SK-N-SH (cell line): ENCODE data around the gene ASIP. TPM values are rescaled to one million over a fixed set of nuclear protein-coding genes. Genes with fewer than 3 reads are reported as not detected.

ENCODE experiments used
- CTCF ChIA-PET: fragments of 300-600, 350-600 bp; formaldehyde crosslinking; extraction: SDS; loops from one replicate; lab custom pipeline; 2021; lab: Yijun Ruan, JAX
- POLR2A ChIA-PET: fragments of 350-600 bp; sonication (Branson Sonifier 250); formaldehyde crosslinking; extraction: SDS; loops from one replicate; lab custom pipeline; 2020; ENCODE audit warnings: antibody characterized with exemption, inconsistent platforms; lab: Yijun Ruan, JAX
- DNase-seq: peaks from one replicate; pipeline ENCODE4 v3.0.0; 2012
- H2AFZ ChIP-seq: fragments of 200-600 bp; sonication (generic); 2 replicates; pipeline ENCODE4 v1.8.1; 2016; ENCODE audit warnings: antibody characterized with exemption, mild to moderate bottlenecking, low read depth
- H3F3A ChIP-seq: fragments of 200-600 bp; sonication (generic); replicated peaks from 2 replicates; pipeline ENCODE3; 2016; ENCODE audit warnings: antibody characterized with exemption, mild to moderate bottlenecking; ENCODE audit not compliant: insufficient read depth
- H3K27ac ChIP-seq, 2 experiments: fragments of 200-500 bp in 1 of 2; fragments of 200-600 bp in 1 of 2; sonication (Bioruptor generic) in 1 of 2; sonication (generic), shearing (Covaris generic) in 1 of 2; 2 replicates each; pipeline versions ENCODE4 v1.5.1 to v1.6.1; 2014 to 2016; ENCODE audit warnings: low read depth in 2 of 2, inconsistent platforms in 1 of 2, low read length in 1 of 2, mild to moderate bottlenecking in 1 of 2, mixed read lengths in 1 of 2
- H3K27me3 ChIP-seq: fragments of 200-600 bp; sonication (generic), shearing (Covaris generic); 2 replicates; pipeline ENCODE4 v1.6.1; 2016; ENCODE audit warnings: mixed run types; ENCODE audit not compliant: insufficient read depth
- H3K36me3 ChIP-seq, 2 experiments: fragments of 200-500 bp in 1 of 2; fragments of 200-600 bp in 1 of 2; sonication (Bioruptor generic) in 1 of 2; sonication (generic) in 1 of 2; replicated peaks in 1 of 2; 2 replicates each; pipeline versions ENCODE3 to v1.5.1; 2014 to 2016; ENCODE audit warnings: low read length in 1 of 2, mild to moderate bottlenecking in 1 of 2; ENCODE audit not compliant: insufficient read depth in 2 of 2, control insufficient read depth in 1 of 2
- H3K4me1 ChIP-seq, 2 experiments: fragments of 200-500 bp in 1 of 2; fragments of 200-600 bp in 1 of 2; sonication (Bioruptor generic) in 1 of 2; sonication (generic), shearing (Covaris generic) in 1 of 2; 2 replicates each; pipeline versions ENCODE4 v1.5.1 to v1.6.1; 2014 to 2016; ENCODE audit warnings: low read depth in 1 of 2, low read length in 1 of 2, mixed run types in 1 of 2; ENCODE audit not compliant: insufficient read depth in 2 of 2, control insufficient read depth in 1 of 2
- H3K4me2 ChIP-seq: fragments of 200-600 bp; sonication (generic), shearing (Covaris generic); 2 replicates; pipeline ENCODE4 v1.6.1; 2017; ENCODE audit warnings: mixed run types
- H3K4me3 ChIP-seq, 2 experiments: fragments of 200-500 bp in 1 of 2; fragments of 200-600 bp in 1 of 2; sonication (Bioruptor generic) in 1 of 2; sonication (generic), shearing (Covaris generic) in 1 of 2; 2 replicates each; pipeline versions ENCODE4 v1.5.1 to v1.8.1; 2014 to 2016; ENCODE audit warnings: low read depth in 2 of 2, inconsistent platforms in 1 of 2, low read length in 1 of 2, mild to moderate bottlenecking in 1 of 2, mixed read lengths in 1 of 2, moderate library complexity in 1 of 2
- H3K79me2 ChIP-seq: fragments of 200-600 bp; sonication (generic); 2 replicates; pipeline ENCODE4 v1.8.1; 2017; ENCODE audit warnings: mild to moderate bottlenecking; ENCODE audit not compliant: insufficient read depth
- H3K9ac ChIP-seq: fragments of 200-600 bp; sonication (generic); 2 replicates; pipeline ENCODE4 v1.6.1; 2017; ENCODE audit warnings: mixed run types
- H3K9me2 ChIP-seq: fragments of 200-600 bp; sonication (generic); 2 replicates; pipeline ENCODE4 v1.6.1; 2017; ENCODE audit warnings: mixed run types
- H3K9me3 ChIP-seq: fragments of 200-600 bp; sonication (generic); 2 replicates; pipeline ENCODE4 v1.6.1; 2017; ENCODE audit warnings: mixed run types, mild to moderate bottlenecking, moderate library complexity
- H4K20me1 ChIP-seq: fragments of 200-600 bp; sonication (generic); 2 replicates; pipeline ENCODE4 v1.6.1; 2017; ENCODE audit warnings: mild to moderate bottlenecking, mixed run types; ENCODE audit not compliant: insufficient read depth
- ELF1 ChIP-seq: IDR thresholded peaks from 2 replicates; pipeline ENCODE4 v1.4.0; 2012
- EP300 ChIP-seq, 2 experiments: IDR thresholded peaks; 2 replicates each; pipeline versions ENCODE4 v1.4.0 to v1.6.1; 2012; ENCODE audit warnings: borderline replicate concordance in 1 of 2, low read depth in 1 of 2, low read length in 1 of 2
- EZH2phosphoT487 ChIP-seq: fragments of 200-600 bp; sonication (generic); IDR thresholded peaks from 2 replicates; pipeline ENCODE4 v1.6.1; 2017; ENCODE audit warnings: low read depth, mixed run types, mild to moderate bottlenecking, antibody characterized with exemption, moderate library complexity, borderline replicate concordance
- FOXM1 ChIP-seq: IDR thresholded peaks from 2 replicates; pipeline ENCODE4 v1.4.0; 2012; ENCODE audit warnings: low read depth, mild to moderate bottlenecking
- GABPA ChIP-seq: IDR thresholded peaks from 2 replicates; pipeline ENCODE4 v1.4.0; 2012; ENCODE audit warnings: low read depth, mild to moderate bottlenecking
- GATA2 ChIP-seq: sonication (generic); formaldehyde crosslinking; IDR thresholded peaks from 2 replicates; pipeline ENCODE4 v1.5.0; 2020; ENCODE audit warnings: mild to moderate bottlenecking, missing genetic modification reagents
- JUND ChIP-seq: IDR thresholded peaks from 2 replicates; pipeline ENCODE4 v1.4.0; 2012
- MEF2A ChIP-seq: IDR thresholded peaks from 2 replicates; pipeline ENCODE4 v1.4.0; 2012; ENCODE audit warnings: low read depth, borderline replicate concordance
- MXI1 ChIP-seq: IDR thresholded peaks from 2 replicates; pipeline ENCODE4 v1.6.1; 2012; ENCODE audit warnings: mild to moderate bottlenecking, low read depth, low read length, improper control_type of control experiment
- NFIC ChIP-seq: IDR thresholded peaks from 2 replicates; pipeline ENCODE4 v1.4.0; 2012; ENCODE audit warnings: borderline replicate concordance
- NRF1 ChIP-seq: IDR thresholded peaks from 2 replicates; pipeline ENCODE4 v1.6.1; 2012; ENCODE audit warnings: low read depth, mild to moderate bottlenecking, low read length
- POLR2AphosphoS5 ChIP-seq: IDR thresholded peaks from 2 replicates; pipeline ENCODE4 v1.6.1; 2012; ENCODE audit warnings: low read depth, low read length
- RAD21 ChIP-seq: IDR thresholded peaks from 2 replicates; pipeline ENCODE4 v1.6.1; 2012; ENCODE audit warnings: mild to moderate bottlenecking, low read length
- RCOR1 ChIP-seq: fragments of 150-350 bp; IDR thresholded peaks from 2 replicates; pipeline ENCODE4 v1.6.1; 2017; ENCODE audit warnings: antibody characterized with exemption, low read length
- RFX5 ChIP-seq: IDR thresholded peaks from 2 replicates; pipeline ENCODE4 v1.6.1; 2012; ENCODE audit warnings: mild to moderate bottlenecking, improper control_type of control experiment, low read length
- SMC3 ChIP-seq: IDR thresholded peaks from 2 replicates; pipeline ENCODE4 v1.6.1; 2012; ENCODE audit warnings: low read depth, low read length, improper control_type of control experiment
- TAF1 ChIP-seq: IDR thresholded peaks from 2 replicates; pipeline ENCODE4 v1.6.1; 2012; ENCODE audit warnings: low read depth, mild to moderate bottlenecking, low read length, moderate library complexity, borderline replicate concordance
- TEAD4 ChIP-seq: IDR thresholded peaks from 2 replicates; pipeline ENCODE4 v1.4.0; 2012; ENCODE audit warnings: mild to moderate bottlenecking, borderline replicate concordance; ENCODE audit not compliant: insufficient read depth
- WGBS: methylation state at CpG from one replicate; pipeline ENCODE4 v1.1.6; 2017; ENCODE audit warnings: low lambda C conversion rate; 5-methylcytosine and 5-hydroxymethylcytosine counted together
- polyA plus RNA-seq, 3 experiments: library from polyadenylated mRNA; depleted of rRNA; stranded (reverse); fragments of >200 nt; gene quantifications; 2 replicates each; pipeline ENCODE4 v1.2.3, GENCODE V29; 2012
- TF ChIP-seq, protein P1 (sequence below): fragments of 200-600 bp; sonication (generic); IDR thresholded peaks from 2 replicates; pipeline ENCODE4 v1.6.1; 2017; ENCODE audit warnings: antibody characterized with exemption, mild to moderate bottlenecking, moderate library complexity
- TF ChIP-seq, protein P2 (sequence below): IDR thresholded peaks from 2 replicates; pipeline ENCODE4 v1.4.0; 2012; ENCODE audit warnings: low read depth
- TF ChIP-seq, protein P3 (sequence below): IDR thresholded peaks from 2 replicates; pipeline ENCODE4 v1.4.0; 2012; ENCODE audit warnings: low read depth, borderline replicate concordance
- TF ChIP-seq, protein P4 (sequence below): IDR thresholded peaks from 2 replicates; pipeline ENCODE4 v1.4.0; 2012; ENCODE audit warnings: low read depth, borderline replicate concordance

Gene ASIP
- polyA plus RNA-seq, 1 of the 3 experiments (the other 2 are of a cell fraction): 0.15 TPM

DNA sequence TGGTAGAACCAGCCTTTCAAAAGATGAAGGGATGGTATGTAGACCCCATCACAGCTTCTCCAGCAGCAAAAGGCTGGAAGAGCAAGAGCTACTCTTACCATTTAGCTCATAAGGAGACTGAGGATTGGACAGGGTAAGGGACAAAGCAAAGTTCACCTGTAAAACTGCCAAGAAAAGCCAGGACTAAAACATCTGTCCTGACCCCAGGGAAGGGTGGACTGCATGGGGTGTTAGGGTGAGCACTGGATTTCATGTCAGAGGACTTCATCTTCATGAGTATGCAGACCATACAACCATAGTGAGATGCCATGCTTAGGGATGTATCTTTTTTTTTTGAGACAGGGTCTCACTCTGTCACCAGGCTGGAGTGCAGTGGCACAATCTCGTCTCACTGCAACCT lies 42.6 kb downstream of the ASIP start (continued):
- TF ChIP-seq, protein P1, sequence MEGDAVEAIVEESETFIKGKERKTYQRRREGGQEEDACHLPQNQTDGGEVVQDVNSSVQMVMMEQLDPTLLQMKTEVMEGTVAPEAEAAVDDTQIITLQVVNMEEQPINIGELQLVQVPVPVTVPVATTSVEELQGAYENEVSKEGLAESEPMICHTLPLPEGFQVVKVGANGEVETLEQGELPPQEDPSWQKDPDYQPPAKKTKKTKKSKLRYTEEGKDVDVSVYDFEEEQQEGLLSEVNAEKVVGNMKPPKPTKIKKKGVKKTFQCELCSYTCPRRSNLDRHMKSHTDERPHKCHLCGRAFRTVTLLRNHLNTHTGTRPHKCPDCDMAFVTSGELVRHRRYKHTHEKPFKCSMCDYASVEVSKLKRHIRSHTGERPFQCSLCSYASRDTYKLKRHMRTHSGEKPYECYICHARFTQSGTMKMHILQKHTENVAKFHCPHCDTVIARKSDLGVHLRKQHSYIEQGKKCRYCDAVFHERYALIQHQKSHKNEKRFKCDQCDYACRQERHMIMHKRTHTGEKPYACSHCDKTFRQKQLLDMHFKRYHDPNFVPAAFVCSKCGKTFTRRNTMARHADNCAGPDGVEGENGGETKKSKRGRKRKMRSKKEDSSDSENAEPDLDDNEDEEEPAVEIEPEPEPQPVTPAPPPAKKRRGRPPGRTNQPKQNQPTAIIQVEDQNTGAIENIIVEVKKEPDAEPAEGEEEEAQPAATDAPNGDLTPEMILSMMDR: no peak
- no peak for TF ChIP-seq ELF1
- TF ChIP-seq, protein P2, sequence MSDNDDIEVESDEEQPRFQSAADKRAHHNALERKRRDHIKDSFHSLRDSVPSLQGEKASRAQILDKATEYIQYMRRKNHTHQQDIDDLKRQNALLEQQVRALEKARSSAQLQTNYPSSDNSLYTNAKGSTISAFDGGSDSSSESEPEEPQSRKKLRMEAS: no peak
- TF ChIP-seq, protein P3, sequence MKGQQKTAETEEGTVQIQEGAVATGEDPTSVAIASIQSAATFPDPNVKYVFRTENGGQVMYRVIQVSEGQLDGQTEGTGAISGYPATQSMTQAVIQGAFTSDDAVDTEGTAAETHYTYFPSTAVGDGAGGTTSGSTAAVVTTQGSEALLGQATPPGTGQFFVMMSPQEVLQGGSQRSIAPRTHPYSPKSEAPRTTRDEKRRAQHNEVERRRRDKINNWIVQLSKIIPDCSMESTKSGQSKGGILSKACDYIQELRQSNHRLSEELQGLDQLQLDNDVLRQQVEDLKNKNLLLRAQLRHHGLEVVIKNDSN: no peak
- no peak for TF ChIP-seq TAF1
- no peak for TF ChIP-seq POLR2AphosphoS5
- no peak for TF ChIP-seq EP300 (IDR thresholded peaks at IDR 0.05; ENCODE audit: borderline replicate concordance in 1 of 2, low read depth in 1 of 2, low read length in 1 of 2)
- no peak for TF ChIP-seq GABPA
- no peak for TF ChIP-seq MXI1

DNA sequence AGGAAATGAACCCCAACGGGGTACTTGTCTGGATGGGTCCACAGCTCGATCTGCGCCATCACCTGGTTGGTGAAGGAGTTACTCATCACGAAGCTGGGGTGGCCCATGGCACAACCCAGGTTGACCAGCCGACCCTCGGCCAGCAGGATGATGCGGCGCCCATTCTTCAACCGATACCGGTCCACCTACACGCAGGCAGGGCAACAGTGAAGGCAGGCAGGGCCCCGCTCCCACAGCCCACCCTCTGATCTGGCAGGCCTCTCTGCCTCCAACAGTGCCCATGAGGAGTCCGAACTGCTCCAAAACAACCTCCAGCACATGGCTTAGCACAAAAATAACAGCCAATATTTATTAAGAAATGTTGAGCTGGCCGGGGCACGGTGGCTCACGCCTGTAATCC lies 44.2 kb downstream of the ASIP start:
- DNase-seq: no peak
- no peak overlapping the region for H3K9ac ChIP-seq
- peaks cover 27 to 69% of the 10 kb centered on the region in 2 experiments for H3K36me3 ChIP-seq
- H3K79me2 ChIP-seq: no peaks in the 10 kb centered on the region
- no peak overlapping the region for H3K4me2 ChIP-seq
- CTCF ChIA-PET: interaction anchor here (0.7 to 1.0 kb wide), 2 partner anchors 14 to 95 kb away, joined by 3 read pairs; no protein-coding TSS in a partner anchor
- 96% methylated on average over 11 of the region's 16 CpGs for WGBS
- no peaks in the 10 kb centered on the region for H3F3A ChIP-seq
- H2AFZ ChIP-seq: no peak overlapping the region
- H3K4me3 ChIP-seq: no peak overlapping the region
- POLR2A ChIA-PET: no interaction called here
- no peaks in the 10 kb centered on the region for H4K20me1 ChIP-seq
- H3K9me3 ChIP-seq: no peaks in the 10 kb centered on the region
- H3K4me1 ChIP-seq: no peaks in the 10 kb centered on the region
- H3K27ac ChIP-seq: no peak overlapping the region
- H3K27me3 ChIP-seq: no peaks in the 10 kb centered on the region
- no peaks in the 10 kb centered on the region for H3K9me2 ChIP-seq
- TF ChIP-seq SMC3: no peak
- TF ChIP-seq, protein P1: no peak
- no peak for TF ChIP-seq JUND
- TF ChIP-seq MEF2A: no peak
- no peak for TF ChIP-seq RAD21
- TF ChIP-seq EZH2phosphoT487: no peak
- no peak for TF ChIP-seq RFX5
- no peak for TF ChIP-seq NFIC
- no peak for TF ChIP-seq GABPA
- no peak for TF ChIP-seq TEAD4
- TF ChIP-seq, protein P3: no peak
- TF ChIP-seq, protein P4, sequence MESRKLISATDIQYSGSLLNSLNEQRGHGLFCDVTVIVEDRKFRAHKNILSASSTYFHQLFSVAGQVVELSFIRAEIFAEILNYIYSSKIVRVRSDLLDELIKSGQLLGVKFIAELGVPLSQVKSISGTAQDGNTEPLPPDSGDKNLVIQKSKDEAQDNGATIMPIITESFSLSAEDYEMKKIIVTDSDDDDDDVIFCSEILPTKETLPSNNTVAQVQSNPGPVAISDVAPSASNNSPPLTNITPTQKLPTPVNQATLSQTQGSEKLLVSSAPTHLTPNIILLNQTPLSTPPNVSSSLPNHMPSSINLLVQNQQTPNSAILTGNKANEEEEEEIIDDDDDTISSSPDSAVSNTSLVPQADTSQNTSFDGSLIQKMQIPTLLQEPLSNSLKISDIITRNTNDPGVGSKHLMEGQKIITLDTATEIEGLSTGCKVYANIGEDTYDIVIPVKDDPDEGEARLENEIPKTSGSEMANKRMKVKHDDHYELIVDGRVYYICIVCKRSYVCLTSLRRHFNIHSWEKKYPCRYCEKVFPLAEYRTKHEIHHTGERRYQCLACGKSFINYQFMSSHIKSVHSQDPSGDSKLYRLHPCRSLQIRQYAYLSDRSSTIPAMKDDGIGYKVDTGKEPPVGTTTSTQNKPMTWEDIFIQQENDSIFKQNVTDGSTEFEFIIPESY: no peak
- no peak for TF ChIP-seq RCOR1
- no peak for TF ChIP-seq FOXM1
- no peak for TF ChIP-seq GATA2 (CRISPR knock-in tag)
- no peak for TF ChIP-seq ELF1
- no peak for TF ChIP-seq NRF1
